Peyer's patch (tissue), 4 donors: ENCODE results near the gene FGF21.

Source experiments
- POLR2A ChIP-seq, 2 donors: fragments of 450-650 bp; IDR thresholded peaks; one replicate each; pipeline ENCODE4 v1.5.1; 2017; ENCODE audit warnings: antibody characterized with exemption in 2 of 2, mild to moderate bottlenecking in 2 of 2, moderate library complexity in 2 of 2
- TF ChIP-seq, protein P1 (sequence below), 6 experiments: fragments of 450-650 bp in 4 of 6; fragments of 200-600 bp in 2 of 6; sonication (generic) in 1 of 6; IDR thresholded peaks; one replicate each; pipeline ENCODE4 v1.5.1; 2017 to 2019; ENCODE audit warnings: antibody characterized with exemption in 6 of 6, mild to moderate bottlenecking in 3 of 6, moderate library complexity in 1 of 6

- no peak for TF ChIP-seq POLR2A (IDR thresholded peaks at IDR 0.05)
- TF ChIP-seq, protein P1, sequence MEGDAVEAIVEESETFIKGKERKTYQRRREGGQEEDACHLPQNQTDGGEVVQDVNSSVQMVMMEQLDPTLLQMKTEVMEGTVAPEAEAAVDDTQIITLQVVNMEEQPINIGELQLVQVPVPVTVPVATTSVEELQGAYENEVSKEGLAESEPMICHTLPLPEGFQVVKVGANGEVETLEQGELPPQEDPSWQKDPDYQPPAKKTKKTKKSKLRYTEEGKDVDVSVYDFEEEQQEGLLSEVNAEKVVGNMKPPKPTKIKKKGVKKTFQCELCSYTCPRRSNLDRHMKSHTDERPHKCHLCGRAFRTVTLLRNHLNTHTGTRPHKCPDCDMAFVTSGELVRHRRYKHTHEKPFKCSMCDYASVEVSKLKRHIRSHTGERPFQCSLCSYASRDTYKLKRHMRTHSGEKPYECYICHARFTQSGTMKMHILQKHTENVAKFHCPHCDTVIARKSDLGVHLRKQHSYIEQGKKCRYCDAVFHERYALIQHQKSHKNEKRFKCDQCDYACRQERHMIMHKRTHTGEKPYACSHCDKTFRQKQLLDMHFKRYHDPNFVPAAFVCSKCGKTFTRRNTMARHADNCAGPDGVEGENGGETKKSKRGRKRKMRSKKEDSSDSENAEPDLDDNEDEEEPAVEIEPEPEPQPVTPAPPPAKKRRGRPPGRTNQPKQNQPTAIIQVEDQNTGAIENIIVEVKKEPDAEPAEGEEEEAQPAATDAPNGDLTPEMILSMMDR (IDR thresholded peaks at IDR 0.05): no peak
Measured at GRCh38 chr19:48708471-48708870, 46.9 kb upstream of the FGF21 start.
